ENCODE measurements around the gene LTBP1. TPM values are rescaled to one million over a fixed set of nuclear protein-coding genes. Genes with fewer than 3 reads are reported as not detected.

Gene LTBP1
- total and polyA plus RNA-seq, 10 of the 15 experiments (the other 5 are each of a cell fraction or from before 2014, with no cell fraction given), result 0.01 to 0.28 (median 0.12) TPM; not detected in 2

DNA sequence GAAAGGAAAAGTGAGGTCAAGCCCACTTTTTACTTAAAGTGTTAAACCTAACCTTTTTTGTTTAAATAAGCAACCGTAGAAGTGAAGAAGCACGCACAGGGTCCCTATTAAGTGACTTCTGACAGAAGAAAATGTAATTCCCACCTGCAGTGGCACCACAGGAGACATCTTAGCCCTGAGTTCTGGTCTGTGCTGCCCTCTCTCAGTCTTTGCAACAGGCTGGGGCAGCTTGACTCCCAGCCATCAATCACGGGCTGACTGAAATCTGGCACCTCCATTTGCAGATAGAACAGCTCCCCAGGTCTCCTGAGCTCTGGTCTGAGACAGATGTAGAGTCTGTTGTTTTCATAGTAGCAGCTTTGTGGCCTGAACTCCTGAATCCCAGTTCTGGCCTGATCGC, 170.0 kb downstream of the LTBP1 start:
- no TSS peak for BruUV-seq (replicated peaks)
- Histone ChIP-seq H3K36me3 (ENCODE audit: control insufficient read depth in 2 of 2, insufficient read depth in 2 of 2, low read length in 1 of 2) (no peaks in the 10 kb centered on the region), H3K9ac (ENCODE audit: control insufficient read depth, insufficient read depth, low read length) (no peak overlapping the region), H3K4me3 (no peak overlapping the region), H3K4me2 (ENCODE audit: control insufficient read depth, insufficient read depth) (no peak overlapping the region), H3K9me3 (replicated peaks; ENCODE audit: control insufficient read depth, insufficient read depth, low read length) (no peaks in the 10 kb centered on the region), H3K27me3 (replicated peaks in 1 of 2; ENCODE audit: control insufficient read depth in 2 of 2, insufficient read depth in 2 of 2, low read length in 1 of 2) (peaks cover 1 to 4% of the 10 kb centered on the region in 2 experiments; a peak in 1 of 4 replicates), H4K20me1 (ENCODE audit: control insufficient read depth, insufficient read depth) (no peaks in the 10 kb centered on the region), H3K79me2 (ENCODE audit: control insufficient read depth, insufficient read depth, low read length) (no peaks in the 10 kb centered on the region), H2AFZ (ENCODE audit: control insufficient read depth, low read depth, low read length) (no peak overlapping the region), H3K27ac (ENCODE audit: control insufficient read depth, insufficient read depth) (no peak overlapping the region), H3K4me1 (ENCODE audit: control insufficient read depth, insufficient read depth, low read length) (no peaks in the 10 kb centered on the region)
- intact Hi-C loops (cut with micrococcal nuclease; ENCODE audit: unreplicated experiment) (no loop called here), in situ Hi-C loops (cut with MboI) (no loop called here)
- ChIA-PET POLR2A (no interaction called here), RAD21 (ENCODE audit: unreplicated experiment) (no interaction called here), SMC1A (ENCODE audit: uncharacterized antibody, unreplicated experiment) (no interaction called here), CTCF (no interaction called here)
- WGBS (ENCODE audit: insufficient coverage, insufficient replicate concordance, low lambda C conversion rate, missing lambda C conversion rate), result 58% methylated on average over 4 of the region's 4 CpGs
- TF ChIP-seq, protein P1, sequence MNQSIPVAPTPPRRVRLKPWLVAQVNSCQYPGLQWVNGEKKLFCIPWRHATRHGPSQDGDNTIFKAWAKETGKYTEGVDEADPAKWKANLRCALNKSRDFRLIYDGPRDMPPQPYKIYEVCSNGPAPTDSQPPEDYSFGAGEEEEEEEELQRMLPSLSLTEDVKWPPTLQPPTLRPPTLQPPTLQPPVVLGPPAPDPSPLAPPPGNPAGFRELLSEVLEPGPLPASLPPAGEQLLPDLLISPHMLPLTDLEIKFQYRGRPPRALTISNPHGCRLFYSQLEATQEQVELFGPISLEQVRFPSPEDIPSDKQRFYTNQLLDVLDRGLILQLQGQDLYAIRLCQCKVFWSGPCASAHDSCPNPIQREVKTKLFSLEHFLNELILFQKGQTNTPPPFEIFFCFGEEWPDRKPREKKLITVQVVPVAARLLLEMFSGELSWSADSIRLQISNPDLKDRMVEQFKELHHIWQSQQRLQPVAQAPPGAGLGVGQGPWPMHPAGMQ (IDR thresholded peaks at IDR 0.05; ENCODE audit: borderline replicate concordance), result no peak
- TF ChIP-seq YBX1 (IDR thresholded peaks at IDR 0.05) (no peak), SMAD5 (IDR thresholded peaks at IDR 0.05; ENCODE audit: low read depth) (no peak), STAT3 (IDR thresholded peaks at IDR 0.05; ENCODE audit: low read depth, low read length) (no peak), HDGF (IDR thresholded peaks at IDR 0.05) (no peak), TARDBP (IDR thresholded peaks at IDR 0.05; ENCODE audit: borderline replicate concordance) (no peak), JUND (IDR thresholded peaks at IDR 0.05; ENCODE audit: low read depth, low read length) (no peak), TBL1XR1 (IDR thresholded peaks at IDR 0.05; ENCODE audit: low read depth, low read length) (no peak), SIN3A (IDR thresholded peaks at IDR 0.05; ENCODE audit: low read depth, low read length) (no peak), ASH2L (IDR thresholded peaks at IDR 0.05; ENCODE audit: borderline replicate concordance, low read depth) (no peak), RBBP5 (conservative IDR thresholded peaks at IDR 0.05) (no peak), SMAD1 (IDR thresholded peaks at IDR 0.05; ENCODE audit: low read depth, partially characterized antibody) (no peak), IKZF1 (conservative IDR thresholded peaks at IDR 0.05) (no peak), CREB1 (IDR thresholded peaks at IDR 0.05; ENCODE audit: low read depth) (no peak), SUPT20H (IDR thresholded peaks at IDR 0.05; ENCODE audit: borderline replicate concordance, control insufficient read depth, low read depth, low read length) (no peak), NFYB (IDR thresholded peaks at IDR 0.05; ENCODE audit: insufficient read depth, low read depth, low read length) (no peak), CBFB (IDR thresholded peaks at IDR 0.05; ENCODE audit: low read depth) (no peak), ATF7 (IDR thresholded peaks at IDR 0.05; ENCODE audit: low read depth) (no peak)
- TF ChIP-seq, protein P2, sequence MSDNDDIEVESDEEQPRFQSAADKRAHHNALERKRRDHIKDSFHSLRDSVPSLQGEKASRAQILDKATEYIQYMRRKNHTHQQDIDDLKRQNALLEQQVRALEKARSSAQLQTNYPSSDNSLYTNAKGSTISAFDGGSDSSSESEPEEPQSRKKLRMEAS (IDR thresholded peaks at IDR 0.05; ENCODE audit: low read depth, low read length), result no peak
- TF ChIP-seq, protein P3, sequence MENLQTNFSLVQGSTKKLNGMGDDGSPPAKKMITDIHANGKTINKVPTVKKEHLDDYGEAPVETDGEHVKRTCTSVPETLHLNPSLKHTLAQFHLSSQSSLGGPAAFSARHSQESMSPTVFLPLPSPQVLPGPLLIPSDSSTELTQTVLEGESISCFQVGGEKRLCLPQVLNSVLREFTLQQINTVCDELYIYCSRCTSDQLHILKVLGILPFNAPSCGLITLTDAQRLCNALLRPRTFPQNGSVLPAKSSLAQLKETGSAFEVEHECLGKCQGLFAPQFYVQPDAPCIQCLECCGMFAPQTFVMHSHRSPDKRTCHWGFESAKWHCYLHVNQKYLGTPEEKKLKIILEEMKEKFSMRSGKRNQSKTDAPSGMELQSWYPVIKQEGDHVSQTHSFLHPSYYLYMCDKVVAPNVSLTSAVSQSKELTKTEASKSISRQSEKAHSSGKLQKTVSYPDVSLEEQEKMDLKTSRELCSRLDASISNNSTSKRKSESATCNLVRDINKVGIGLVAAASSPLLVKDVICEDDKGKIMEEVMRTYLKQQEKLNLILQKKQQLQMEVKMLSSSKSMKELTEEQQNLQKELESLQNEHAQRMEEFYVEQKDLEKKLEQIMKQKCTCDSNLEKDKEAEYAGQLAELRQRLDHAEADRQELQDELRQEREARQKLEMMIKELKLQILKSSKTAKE (IDR thresholded peaks at IDR 0.05; ENCODE audit: low read depth, poor library complexity, severe bottlenecking), result no peak
- DNase-seq (ENCODE audit: low read depth, low spot score) (no peak), FAIRE-seq (no peak), ATAC-seq (no peak)

Measured in GM12878 (cell line).